HG02623 (cell line): ENCODE measurements around the gene OXSR1.
"Not testable (repeated sequence)": the region's sequence is repeated elsewhere in the genome, so short reads cannot be mapped to it uniquely, and the experiment has no call there.

ENCODE experiments used
- ATAC-seq: cut with Tn5 transposase; IDR thresholded peaks from one replicate; pipeline ENCODE4 v1.9.1; 2021; ENCODE audit warnings: moderate library complexity; ENCODE audit not compliant: unreplicated experiment

The OXSR1 gene

DNA sequence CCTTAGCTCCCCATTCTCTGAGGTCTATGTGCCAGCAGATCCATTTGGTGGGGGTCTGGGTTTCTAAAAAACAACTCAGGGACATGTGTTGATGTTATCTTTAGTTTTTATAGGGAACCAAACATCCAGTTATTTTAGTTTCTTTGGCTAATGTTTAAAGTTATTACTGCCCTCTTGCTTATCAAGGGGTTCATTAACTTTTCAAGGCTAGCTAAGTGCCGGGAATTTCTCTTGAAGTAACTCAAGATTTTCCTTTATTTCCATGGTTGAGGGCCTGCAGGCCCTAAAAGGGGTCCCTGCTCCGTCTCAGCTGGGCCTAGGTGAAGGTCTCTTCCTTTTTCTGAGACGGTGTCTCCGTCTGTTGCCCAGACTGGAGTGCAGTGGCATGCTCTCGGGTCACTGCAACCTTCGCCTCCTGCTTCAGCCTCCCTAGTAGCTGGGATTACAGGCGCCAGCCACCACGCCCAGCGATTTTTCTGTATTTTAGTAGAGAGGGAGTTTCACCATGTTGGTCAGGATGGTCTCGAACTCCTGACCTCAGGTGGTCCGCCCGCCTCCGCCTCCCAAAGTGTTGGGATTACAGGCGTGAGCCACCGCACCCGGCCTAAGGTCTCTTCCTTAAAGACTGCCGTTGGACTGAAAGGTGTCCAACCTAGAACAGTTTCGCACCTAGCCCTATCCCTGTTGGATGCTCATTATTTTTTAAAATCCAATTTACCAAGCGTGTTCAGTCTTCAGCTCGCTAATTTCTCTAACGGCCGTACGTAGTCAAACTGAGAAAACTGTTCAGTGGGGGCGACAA lies 1.3 kb upstream of the OXSR1 start:
- ATAC-seq, result no peak

DNA sequence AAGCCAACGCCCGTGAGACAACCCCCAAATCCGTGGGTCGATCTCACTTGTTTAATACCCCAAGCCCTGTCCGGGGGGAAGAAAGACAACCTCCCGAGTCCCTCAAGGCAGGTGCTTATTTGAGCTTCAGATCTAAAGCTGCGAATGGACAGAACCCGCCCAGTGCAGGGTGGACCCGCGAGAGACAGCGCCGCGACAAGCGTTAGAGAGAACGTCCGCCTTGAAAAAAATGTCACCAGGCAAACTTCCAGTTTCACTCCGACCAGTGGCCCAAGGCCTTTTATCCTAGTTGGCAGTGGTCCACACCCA lies 740 bp upstream of the OXSR1 start:
- ATAC-seq, result no peak

DNA sequence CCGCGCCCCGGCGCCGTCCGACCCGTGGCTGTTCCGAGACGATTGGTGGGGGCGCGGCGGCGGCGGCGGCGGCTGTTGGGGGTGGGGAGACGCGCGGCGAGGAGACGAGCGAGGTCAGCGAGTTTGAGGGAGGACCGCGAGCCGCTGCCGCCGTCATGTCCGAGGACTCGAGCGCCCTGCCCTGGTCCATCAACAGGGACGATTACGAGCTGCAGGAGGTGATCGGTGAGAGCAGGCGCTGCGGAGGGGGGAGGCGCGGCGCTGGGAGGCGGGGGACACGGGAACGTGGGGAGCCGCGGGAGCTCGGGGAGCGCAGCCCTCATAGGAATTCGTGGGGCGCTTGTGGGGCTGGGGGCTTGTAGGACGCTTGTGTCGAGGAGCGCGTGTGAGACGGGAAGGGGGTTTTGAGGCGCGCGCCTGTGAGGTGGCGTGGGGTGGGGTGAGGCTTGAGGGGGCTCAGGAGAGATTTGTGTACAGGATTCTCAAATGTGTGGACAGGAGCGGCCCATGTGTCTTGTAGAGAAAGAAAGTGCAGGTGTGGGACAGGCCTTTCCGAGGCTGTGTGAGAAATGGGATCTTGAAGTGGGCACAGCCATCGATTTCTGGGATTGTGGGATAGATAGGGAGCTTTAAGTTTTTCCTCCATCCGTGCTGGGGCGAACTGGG lies 518 bp downstream of the OXSR1 start:
- ATAC-seq, result peak; percentile 0

DNA sequence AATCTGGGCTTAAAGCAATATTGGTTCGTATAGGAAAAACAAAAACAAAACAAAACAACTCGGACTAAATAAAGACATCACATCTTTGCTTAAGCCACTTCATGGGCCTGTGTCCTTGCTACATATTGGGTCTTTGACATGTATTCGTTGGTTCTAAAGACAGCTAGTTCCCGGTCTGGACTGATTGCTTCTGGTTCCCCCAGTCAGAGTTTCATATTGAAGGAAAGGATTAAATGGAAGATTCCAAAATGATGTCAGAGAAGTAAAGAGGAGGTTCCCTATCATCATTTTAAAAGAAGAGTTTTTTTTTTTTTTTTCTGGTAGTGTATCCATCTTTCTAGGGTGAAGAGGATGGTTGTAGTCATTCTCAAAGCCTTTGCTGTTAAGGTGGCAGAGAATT lies 2.3 kb downstream of the OXSR1 start:
- ATAC-seq, result no peak

DNA sequence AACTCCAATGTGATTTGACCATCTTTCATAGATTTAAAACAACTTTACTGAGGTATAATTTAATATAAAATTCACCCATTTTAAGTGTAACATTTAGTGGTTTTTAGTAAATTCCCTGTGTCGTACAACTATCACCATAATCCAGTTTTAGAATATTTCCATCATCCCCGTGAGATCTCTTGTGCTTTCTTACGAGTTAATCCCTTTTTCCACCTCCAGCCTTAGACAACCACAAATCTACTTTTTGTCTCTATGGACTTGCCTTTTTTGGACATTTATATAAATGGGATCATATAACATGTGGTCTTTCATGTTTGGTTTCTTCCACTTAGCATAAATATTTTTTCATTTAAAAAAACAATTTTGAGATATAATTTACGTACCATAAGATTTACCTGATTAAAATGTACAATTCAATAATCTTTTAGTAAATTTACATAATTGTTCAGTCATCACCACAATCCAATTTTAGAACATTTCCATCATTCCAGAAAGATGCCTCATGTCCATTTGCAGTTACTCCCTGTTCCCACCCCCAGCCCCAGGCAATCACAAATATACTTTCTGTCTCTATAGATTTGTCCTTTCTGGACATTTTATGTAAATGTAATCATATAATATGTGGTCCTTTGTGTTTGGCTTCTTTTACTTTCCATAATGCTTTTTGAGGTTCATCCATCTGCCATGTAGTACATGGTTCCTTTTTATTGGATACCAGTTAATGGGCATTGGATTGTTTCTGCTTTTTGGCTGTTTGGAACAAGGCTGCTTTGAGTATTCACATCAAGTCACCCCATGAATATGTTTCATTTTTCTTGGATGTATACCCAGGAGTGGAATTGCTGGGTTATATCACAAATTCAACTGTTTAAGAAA lies 3.1 kb downstream of the OXSR1 start:
- no peak for ATAC-seq

DNA sequence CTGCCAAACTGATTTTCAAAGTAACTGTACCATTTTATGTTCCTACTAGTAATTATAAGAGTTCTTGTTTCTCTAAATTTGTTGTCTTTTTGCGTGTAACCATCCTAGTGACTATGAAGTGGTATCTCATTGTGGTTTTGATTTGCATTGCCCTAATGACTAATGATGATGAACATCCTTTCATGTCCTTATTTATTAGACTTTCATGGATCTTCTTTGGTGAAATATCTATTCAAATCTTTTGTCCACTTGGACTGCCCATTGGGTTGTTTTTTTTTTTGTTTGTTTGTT lies 3.6 kb downstream of the OXSR1 start:
- no peak for ATAC-seq

DNA sequence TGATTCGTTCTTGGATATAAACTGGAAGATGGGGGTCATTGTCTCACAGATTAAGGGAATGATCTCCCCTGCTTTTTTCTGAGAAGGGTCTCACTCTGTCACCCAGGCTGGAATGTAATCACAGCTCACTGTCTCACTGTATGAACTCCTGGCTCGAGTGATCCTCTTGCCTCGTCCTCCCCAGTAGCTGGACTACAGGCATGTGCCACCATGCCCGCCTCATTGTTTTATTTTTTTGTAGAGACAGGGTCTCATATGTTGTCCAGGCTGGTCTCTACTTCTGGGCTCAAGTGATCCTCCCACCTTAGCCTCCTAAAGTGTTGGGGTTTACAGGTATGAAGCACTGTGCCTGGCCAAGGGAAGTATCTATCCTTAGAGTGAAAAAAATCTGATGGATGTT lies 5.4 kb downstream of the OXSR1 start:
- ATAC-seq, result no peak

DNA sequence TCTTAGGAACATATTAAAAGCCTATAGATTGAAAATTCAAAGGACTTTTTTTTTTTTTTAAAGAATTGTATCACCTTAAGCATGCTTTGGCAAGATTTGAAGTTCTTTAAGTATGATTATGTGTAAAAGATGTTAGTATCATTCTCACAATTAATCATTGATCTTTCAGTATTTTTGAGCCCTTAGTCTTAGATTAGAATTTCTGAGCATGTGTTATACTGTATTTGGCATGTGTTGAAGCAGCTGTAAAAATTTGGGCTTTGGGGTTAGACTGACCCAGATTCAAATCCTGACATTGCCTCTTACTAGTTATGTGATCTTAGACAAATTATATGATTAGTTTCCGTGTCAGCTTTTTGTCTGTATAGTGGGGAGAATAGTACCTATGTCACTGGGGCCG lies 6.3 kb downstream of the OXSR1 start:
- ATAC-seq, result no peak

DNA sequence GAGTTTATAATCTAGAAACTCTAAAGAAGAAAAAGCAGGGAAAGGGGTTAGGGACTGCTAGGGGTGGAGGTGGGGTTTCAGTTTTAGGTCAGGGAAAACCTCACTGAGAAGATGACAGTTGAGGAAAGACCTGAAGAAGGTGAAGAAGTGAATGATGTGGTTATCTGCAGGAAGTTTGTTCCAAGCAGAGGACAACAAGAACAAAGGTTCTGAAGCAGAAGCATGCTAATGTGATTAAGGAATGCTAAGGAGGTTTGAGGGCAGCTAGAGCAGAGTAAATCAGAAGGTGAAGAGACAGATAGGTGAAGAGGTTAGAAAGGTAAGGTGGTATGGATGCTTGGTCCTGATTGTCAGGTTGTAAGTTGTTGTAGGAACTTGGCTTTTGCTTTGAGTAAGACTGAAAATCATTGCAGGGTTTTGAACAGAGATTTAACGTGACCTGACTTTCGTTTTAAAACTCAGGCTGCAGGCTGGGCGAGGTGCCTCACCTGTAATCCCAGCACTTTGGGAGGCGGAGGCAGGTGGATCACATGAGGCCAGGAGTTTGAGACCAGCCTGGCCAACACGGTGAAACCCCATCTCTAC lies 8.6 kb downstream of the OXSR1 start:
- peak; percentile 38 for ATAC-seq

DNA sequence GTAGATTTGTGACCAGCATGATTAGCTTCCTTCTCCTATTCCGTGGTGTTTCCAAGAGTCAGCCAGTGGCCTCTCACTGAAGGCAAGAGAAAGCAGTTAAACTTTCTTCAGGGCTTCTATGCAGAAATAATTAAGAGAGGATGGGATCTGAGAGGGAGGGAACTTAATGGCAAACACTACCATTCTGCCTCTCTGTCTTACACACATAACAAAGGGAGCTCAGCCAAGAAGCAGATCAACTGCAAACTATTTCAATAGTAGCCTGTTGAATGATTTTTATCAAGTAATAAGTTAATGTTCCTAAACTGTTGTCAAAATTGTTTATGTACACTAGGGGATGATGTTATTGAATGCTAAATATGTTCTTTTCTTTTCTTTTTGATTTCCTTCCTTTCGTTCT lies 11.8 kb downstream of the OXSR1 start:
- ATAC-seq, result no peak

DNA sequence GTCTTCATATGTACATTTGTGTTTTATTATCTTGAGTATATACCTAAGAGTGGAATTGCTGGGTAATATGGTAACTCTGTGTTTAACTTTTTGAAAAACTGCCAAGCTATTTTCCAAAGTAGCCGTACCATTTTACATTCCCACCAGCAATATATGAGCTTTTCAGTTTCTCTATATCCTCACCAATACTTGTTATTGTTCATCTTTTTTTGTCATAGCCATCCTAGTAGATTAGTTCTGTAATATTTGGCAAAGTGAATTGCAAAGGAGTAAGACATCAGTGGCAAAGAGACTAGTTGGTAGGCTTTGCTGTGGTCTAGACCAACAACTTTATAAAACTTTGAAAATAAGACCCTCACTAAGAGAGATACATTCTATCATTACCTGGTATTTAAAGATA lies 21.4 kb downstream of the OXSR1 start:
- ATAC-seq, result no peak

DNA sequence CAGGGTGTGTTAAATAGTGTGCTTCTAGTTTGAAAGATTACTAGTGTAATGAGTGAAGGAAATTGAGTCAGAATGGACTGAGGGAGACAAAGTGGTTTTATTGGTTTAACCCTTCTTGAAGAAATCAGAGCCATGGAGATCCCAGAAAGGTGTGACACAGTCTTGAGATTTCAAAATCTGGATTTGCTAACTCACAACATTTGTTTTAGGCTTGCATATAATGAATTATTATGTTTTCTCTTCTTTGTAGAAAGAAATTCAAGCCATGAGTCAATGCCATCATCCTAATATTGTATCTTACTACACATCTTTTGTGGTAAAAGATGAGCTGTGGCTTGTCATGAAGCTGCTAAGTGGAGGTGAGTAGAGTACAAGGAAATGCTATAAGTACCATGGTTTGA lies 25.1 kb downstream of the OXSR1 start:
- no peak for ATAC-seq

DNA sequence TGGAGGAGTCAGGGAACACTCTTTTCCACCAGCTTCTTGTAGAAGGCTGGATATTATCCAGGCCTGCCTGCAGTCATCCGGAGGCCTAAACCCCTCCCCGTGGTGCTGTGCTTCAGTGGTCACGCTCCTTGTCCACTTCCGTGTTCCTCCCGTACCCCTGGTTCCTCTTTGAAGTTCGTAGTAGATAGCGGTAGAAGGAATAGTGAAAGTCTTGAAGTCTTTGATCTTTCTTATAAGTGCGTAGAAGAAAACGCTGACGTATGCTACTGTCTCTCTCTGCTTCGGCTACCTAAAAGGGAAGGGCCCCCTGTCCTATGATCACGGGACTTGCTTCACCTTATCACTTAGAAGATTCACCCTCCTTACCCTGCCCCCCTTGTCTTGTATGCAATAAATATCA lies 37.6 kb downstream of the OXSR1 start:
- not testable (repeated sequence) for ATAC-seq

DNA sequence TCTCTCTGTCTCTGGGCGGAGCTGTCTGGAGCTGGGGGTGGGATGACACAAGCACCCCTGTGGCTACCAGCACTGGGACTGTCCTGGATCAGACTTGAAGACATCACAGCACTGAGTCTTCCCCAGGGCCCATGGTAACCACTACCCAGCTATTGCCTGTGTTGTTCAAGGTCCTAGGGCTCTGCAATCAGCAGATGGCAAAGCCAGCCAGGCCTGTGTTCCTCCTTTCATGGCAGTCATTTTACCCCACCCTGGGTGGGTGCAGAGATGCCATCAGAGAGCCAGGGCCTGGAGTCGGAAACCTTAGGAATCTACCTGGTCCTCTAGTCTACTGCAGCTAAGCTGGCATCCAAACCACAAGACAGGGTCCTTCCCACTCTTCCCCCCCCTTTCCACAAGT lies 38.4 kb downstream of the OXSR1 start:
- ATAC-seq, result no peak

DNA sequence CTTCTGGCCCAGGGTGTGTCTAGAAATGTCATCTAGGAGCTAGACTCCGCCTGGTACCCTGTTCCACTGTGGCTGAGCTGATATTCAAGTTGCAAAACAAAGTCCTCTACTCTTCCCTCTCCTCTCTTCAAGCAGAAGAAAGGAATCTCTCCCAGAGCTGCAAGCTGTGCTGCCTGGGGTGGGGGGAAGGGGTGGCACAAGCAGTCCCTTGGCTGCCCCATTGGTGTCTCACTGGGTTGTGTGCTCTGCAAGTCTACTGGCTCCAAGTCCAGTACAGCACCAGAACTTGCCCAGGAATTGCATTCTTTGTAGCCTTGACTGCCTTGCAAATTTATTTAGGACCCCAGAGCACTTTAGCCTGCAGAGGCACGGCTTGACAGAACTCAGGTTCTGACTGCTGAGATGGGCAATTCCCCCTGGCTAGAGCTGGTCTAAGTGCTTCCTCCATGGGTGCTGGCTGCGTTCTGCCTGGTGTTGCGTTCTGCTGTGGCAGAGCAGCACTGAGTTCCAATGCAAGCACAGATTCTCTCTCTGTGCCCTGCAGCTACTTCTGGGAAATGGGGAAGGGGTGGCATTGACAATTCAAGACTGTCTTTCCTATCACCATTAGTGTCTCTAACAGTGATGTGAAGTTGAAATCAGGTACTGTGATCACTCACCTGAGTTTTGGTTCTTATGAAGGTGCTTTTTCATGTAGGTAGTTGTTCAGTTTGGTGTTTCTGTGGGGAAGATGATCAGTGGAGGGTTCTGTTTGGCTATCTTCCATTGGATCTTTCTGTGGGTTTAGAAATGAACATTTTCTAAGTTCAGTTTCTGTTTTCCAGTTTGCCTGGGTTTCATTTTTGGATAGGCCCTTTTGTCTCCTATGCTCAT lies 39.5 kb downstream of the OXSR1 start:
- ATAC-seq, result no peak

DNA sequence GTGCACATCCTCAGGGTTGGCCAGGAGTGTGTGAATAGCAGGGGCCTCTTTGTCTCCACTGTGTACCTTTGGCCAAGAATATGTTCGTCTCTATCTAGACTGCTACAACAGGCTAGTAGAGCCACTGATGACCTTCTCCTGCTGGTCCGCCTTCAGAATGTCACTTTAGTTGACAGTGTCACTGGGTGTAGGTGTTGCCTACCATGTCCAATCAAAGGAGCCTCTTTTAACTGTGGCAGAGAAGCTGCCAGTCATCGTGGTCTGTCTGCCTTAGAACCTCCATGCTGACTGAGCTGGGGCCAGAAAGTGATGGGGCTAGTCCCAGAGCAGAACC lies 40.1 kb downstream of the OXSR1 start:
- ATAC-seq, result no peak

DNA sequence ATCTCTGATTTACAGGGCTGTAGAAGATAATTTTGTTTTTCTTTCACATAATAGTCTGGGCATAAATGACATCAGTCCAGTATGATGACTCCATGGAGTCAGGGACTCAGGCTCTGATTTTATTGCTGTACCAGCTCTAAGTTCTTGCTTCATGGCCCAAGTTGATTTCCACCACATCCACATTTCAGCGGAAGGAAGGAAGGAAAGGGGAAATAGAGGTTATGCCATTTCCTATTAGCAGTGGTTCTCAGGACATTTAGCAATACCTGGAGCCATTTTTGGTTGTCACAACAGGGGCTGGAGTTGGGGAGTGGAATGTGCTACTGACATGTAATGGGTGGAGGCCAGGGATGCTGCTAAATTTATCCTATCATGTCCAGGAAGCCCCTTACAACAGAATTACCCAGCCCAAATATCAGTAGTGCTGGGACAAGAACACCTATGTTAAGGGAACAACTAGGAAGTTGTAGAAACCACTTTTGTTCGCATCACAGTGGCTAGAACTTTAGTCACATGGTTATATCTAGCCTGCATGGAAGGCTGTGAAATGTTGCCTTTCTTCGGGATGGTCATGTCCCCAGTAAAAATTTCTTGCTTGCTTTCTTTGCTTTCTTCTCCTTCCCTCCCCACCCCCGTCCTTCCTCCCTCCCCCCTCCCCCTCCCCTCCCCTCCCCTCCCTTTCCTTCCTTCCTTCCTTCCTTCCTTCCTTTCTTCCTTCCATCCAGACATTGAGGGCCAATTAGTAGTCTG lies 42.1 kb downstream of the OXSR1 start:
- ATAC-seq, result no peak

DNA sequence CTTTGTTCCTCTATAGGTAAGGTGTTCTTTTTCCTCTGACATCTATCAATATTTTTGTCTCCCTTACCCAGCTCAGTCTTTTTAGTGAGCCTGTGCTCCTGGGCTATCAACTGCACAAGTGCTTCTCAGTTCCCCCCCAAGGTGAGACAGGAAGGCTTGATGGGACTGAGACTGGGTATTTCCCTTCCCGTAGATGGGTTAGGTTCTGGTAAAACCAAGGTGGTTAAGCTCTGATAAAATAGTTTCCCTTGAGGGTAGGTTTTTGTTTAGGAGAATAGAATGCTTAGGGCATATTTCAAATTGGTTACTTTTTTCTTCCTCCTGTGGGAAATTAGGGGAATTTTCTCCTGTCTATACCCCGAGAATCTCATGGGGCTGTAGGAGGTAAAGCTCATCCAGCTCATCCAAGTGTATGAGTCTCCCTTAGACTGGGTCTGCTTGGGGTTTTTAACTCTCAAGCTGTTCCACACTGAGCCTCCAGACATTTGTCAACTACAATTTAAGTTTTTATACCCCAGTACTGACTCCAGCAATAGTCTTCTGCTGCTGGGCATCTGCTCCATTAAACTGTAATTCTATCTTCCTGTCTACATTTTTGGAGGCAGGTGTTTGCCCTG lies 44.9 kb downstream of the OXSR1 start:
- ATAC-seq, result peak; percentile 65

DNA sequence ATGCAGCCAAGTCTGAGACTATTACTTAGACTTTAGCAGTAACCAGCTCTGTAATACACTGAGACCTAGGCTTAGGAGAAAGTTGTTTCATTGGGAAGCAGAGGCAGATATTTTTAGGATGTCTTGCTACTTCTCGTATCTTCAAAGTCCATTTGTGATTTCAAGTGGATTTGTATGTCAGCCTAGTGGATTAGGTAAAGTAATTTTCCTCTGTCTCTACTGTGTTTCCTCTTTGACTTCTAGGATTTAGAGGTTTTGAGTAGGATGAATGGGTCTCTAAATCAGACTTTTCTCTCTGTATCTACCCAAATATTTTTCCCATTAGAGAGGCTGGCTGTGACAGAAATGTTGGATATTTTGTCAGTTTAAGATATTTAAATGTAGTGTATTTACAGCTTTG lies 46.8 kb downstream of the OXSR1 start:
- no peak for ATAC-seq

DNA sequence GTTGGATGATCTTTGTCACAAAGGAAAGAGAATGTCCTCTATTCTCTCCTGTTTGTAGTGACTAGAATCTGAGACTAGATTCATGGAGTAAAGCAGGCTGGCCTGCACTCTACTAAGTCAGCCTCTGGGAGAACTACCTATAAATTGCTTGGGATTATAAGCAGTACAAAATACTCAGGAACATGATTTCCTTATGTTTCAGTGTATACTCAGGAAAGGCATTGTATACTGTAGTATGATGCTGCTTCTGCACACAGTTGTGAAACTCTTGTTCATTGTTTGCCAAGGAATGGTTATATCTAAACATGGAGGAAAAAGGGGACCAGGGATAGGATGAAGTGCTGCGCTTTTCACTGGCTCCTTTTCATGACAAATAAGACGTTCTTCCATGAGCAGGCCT lies 49.2 kb downstream of the OXSR1 start:
- no peak for ATAC-seq
